Activated CD4-positive, alpha-beta memory T cell treated with anti-CD3 and anti-CD28 coated beads, Interleukin-2, amount 10 ng/mL, durations not matched to agents 7 days and 5 days (primary cell): ENCODE data around the gene EML4. TPM values are rescaled to one million over a fixed set of nuclear protein-coding genes. Genes with fewer than 3 reads are reported as not detected.

Experiments
- total RNA-seq, 2 experiments: library from RNA; stranded (reverse); gene quantifications; one replicate each; pipeline ENCODE4 v1.2.3, GENCODE V29; 2021

Gene EML4
- total RNA-seq, 2 experiments from 2014 or later = 130 to 133 TPM

Other genes with a start within 250 kb of the EML4 start
- not detected for gene PKDCC, start 121.3 kb upstream of the EML4 start, total RNA-seq
- gene COX7A2L, start 191.9 kb downstream of the EML4 start, total RNA-seq = 100 to 1,000 TPM; 102 TPM